GM19239 (cell line): Measurements from ENCODE around the gene MRPL20.
"Not testable (repeated sequence)": the region's sequence is repeated elsewhere in the genome, so short reads cannot be mapped to it uniquely, and the experiment has no call there.

Source experiments
- DNase-seq: peaks from one replicate; pipeline ENCODE4 v3.0.0; 2011; ENCODE audit warnings: low spot score; ENCODE audit not compliant: insufficient read length
- FAIRE-seq: peaks from 2 replicates; lab custom pipeline; 2011; peaks lifted over from hg19 to GRCh38; lab: Jason Lieb, UNC

Gene MRPL20

GRCh38 chr1:1437904-1438376 is 30.8 kb upstream of the MRPL20 start:
- FAIRE-seq: peak; percentile 92
- peak; percentile 100 for DNase-seq

- DNase-seq (peak; percentile 33), FAIRE-seq (no peak)
These were observed 30.2 kb upstream of the MRPL20 start for GRCh38 chr1:1437033-1437903.

- FAIRE-seq (no peak), DNase-seq (no peak)
These were observed 29.5 kb upstream of the MRPL20 start for GRCh38 chr1:1436630-1437032.

GRCh38 chr1:1435911-1436629 is 29.0 kb upstream of the MRPL20 start:
- FAIRE-seq (no peak), DNase-seq (peak; percentile 20)

- DNase-seq (peak; percentile 96), FAIRE-seq (no peak)
These were observed 28.2 kb upstream of the MRPL20 start, which contains the start of gene VWA1 for GRCh38 chr1:1435106-1435903. Gene VWA1, plus strand, starts transcription at chr1:1435690. Its CDS starts 59 bp downstream, at chr1:1435749.

GRCh38 chr1:1434824-1435105 is 27.7 kb upstream of the MRPL20 start:
- FAIRE-seq (peak; percentile 39), DNase-seq (peak; percentile 17)

GRCh38 chr1:1434131-1434823 is 27.2 kb upstream of the MRPL20 start:
- no peak for FAIRE-seq

GRCh38 chr1:1433804-1434130 is 26.7 kb upstream of the MRPL20 start:
- FAIRE-seq (no peak), DNase-seq (peak; percentile 50)

More at GRCh38 chr1:1434131-1434823, 27.2 kb upstream of the MRPL20 start:
- DNase-seq: peak; percentile 59

- DNase-seq (peak; percentile 55), FAIRE-seq (peak; percentile 56)
These were observed 26.1 kb upstream of the MRPL20 start for GRCh38 chr1:1432951-1433803.

- FAIRE-seq (no peak), DNase-seq (no peak)
These were observed 25.3 kb upstream of the MRPL20 start for GRCh38 chr1:1432274-1432950.

- no peak for FAIRE-seq
These were observed 24.8 kb upstream of the MRPL20 start for GRCh38 chr1:1431845-1432273.

GRCh38 chr1:1430992-1431844 is 24.1 kb upstream of the MRPL20 start:
- DNase-seq: no peak
- no peak for FAIRE-seq

More at GRCh38 chr1:1431845-1432273, 24.8 kb upstream of the MRPL20 start:
- DNase-seq: peak; percentile 14

GRCh38 chr1:1430114-1430982 is 23.3 kb upstream of the MRPL20 start:
- no peak for DNase-seq
- no peak for FAIRE-seq

GRCh38 chr1:1429671-1430073 is 22.6 kb upstream of the MRPL20 start:
- no peak for DNase-seq
- FAIRE-seq: no peak

GRCh38 chr1:1428967-1429366 is 21.9 kb upstream of the MRPL20 start:
- FAIRE-seq: not testable (repeated sequence)

GRCh38 chr1:1428174-1428573 is 21.1 kb upstream of the MRPL20 start:
- FAIRE-seq (no peak), DNase-seq (no peak)

More at GRCh38 chr1:1428967-1429366, 21.9 kb upstream of the MRPL20 start:
- DNase-seq: not testable (repeated sequence)

- FAIRE-seq (no peak), DNase-seq (no peak)
These were observed 20.7 kb upstream of the MRPL20 start for GRCh38 chr1:1427820-1428148.
